ENCODE results near the gene FGF18. TPM values are rescaled to one million over a fixed set of nuclear protein-coding genes. Genes with fewer than 3 reads are reported as not detected.
A peak's percentile ranks its signal among the peaks of the same experiment; 100 is the strongest.
"Not testable (repeated sequence)": the region's sequence is repeated elsewhere in the genome, so short reads cannot be mapped to it uniquely, and the experiment has no call there.

FGF18 gene, protein sequence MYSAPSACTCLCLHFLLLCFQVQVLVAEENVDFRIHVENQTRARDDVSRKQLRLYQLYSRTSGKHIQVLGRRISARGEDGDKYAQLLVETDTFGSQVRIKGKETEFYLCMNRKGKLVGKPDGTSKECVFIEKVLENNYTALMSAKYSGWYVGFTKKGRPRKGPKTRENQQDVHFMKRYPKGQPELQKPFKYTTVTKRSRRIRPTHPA
- not detected for total RNA-seq

DNA sequence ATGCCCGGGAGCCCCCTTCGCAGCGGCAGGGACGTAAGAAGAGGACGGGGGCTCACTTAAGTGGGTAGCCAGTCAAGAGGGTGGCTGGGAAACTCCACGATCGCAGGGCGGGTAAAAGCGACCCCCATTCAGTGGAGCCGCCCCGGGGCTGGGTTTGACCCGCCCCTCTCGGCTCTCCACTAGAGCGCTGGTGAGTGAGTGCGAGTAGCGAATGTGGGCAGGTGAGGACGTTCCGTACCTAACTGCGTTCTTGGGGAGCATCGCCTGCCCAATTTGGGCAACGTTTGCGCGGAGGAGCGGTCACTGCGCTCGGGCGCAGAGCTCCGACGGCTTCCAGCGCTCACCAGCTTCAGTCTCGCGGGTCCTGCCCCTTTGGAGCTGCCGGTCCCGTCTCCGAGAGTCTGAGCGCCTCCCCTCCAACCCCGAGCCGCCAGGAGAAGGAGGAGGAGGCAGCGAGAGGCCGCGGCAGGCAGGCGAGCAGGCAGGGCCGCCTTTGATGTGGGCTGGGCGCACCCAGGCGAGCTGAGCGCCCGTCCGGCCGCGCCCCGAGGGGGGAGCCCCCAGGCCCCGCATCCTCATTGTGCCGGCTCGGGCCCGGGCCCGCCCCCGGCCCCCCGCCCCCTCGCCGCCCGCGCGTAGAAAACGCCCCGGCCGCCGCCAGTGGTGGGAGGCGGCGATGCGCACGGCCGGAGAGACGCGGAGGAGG is at the start of gene FGF18:
FGF18 (plus strand) TSS at position 666 of the 706 bp plus-strand sequence. CDS start 553 bp downstream, outside the sequence.
- CTCF ChIA-PET = interaction anchor here (0.6 to 2.6 kb wide), 16 partner anchors 10 to 641 kb away, joined by 3 to 22 read pairs (median 4); no protein-coding TSS in a partner anchor
- peak; percentile 45 for DNase-seq
- Mint-ChIP-seq H3K27me3 (peaks cover 30% of the 10 kb centered on the region), H3K27ac (no peak within 1 kb of the TSS), H3K4me1 (peaks cover 10% of the 10 kb centered on the region), H3K4me3 (peak within 1 kb of the TSS; percentile 64), H3K9me3 (no peaks in the 10 kb centered on the region), H3K36me3 (ENCODE audit: low read depth) (no peaks in the 10 kb centered on the region)
- POLR2A ChIA-PET = interaction anchor here (1.0 to 2.1 kb wide), 4 partner anchors 25 to 63 kb away, joined by 3 to 11 read pairs (median 5); partner anchors contain the start of gene NPM1

DNA sequence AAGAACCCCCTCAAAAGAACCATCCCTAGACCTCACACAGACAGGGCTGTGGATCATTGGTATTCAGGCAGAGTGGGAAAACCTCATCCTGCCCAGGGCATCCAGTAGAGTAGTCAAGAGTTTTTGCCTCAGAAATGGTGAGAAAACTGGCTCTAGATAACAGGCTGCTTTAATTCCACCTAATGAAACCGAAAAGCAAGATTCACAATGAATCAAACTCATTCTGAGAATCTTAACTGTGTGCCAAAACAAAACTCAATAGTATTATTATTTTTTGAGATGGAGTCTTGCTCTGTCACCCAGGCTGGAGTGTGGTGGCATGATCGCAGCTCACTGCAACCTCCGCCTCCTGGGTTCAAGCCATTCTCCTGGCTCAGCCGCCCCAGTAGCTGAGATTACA is 49.5 kb upstream of the FGF18 start:
- Mint-ChIP-seq H3K36me3 (ENCODE audit: low read depth) (no peaks in the 10 kb centered on the region), H3K9me3 (no peaks in the 10 kb centered on the region), H3K27ac (no peak overlapping the region), H3K4me1 (peaks cover 8% of the 10 kb centered on the region), H3K4me3 (no peak overlapping the region), H3K27me3 (peaks cover 6% of the 10 kb centered on the region)
- ChIA-PET POLR2A (interaction anchor here (4.1 kb wide), 1 partner anchor 18 kb away, joined by 16 read pairs; the partner anchor contains the start of gene NPM1), CTCF (no interaction called here)
- DNase-seq = no peak

DNA sequence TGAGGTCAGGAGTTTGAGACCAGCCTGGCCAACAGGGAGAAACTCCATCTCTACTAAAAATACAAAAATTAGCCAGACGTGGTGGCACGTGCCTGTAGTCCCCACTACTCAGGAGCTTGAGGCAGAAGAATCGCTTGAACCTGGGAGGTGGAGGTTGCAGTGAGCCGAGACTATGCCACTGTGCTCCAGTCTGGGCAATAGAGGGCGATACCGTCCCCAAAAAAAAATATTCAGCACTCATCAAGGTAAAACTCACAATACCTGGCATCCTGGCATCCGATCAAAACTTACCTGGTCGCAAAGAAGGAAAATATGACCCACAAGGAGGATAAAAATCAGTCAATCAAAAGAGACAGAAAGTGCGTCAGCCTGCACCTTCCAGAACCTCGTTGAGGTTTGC is 48.6 kb upstream of the FGF18 start:
- CTCF ChIA-PET, H3K9me3 Mint-ChIP-seq: not testable (repeated sequence)

DNA sequence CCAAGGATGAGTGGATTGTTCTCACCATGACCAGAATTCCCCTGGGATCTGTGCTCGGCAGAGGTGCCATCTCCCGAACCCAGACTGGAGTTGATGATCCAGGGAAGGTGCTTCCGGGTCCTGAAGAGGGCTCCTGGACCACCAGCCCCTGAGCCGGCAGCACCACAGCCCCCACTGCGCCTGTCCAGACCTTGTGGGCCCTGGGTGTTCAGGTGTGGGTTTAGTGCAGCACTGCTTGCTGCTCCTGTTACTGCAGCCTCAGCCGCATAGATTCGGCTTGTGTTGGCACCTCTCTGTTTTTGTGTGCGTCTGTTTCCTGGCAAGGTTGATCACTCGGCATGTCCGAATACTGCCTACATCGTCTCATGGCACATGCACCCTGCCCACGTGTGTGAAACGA is 48.1 kb upstream of the FGF18 start:
- no peaks in the 10 kb centered on the region for H3K36me3 Mint-ChIP-seq (ENCODE audit: low read depth)
- no peak for DNase-seq
- no peaks in the 10 kb centered on the region for H3K9me3 Mint-ChIP-seq
- peaks cover 8% of the 10 kb centered on the region for H3K4me1 Mint-ChIP-seq
- peaks cover 5% of the 10 kb centered on the region for H3K27me3 Mint-ChIP-seq
- no peak overlapping the region for H3K27ac Mint-ChIP-seq
- H3K4me3 Mint-ChIP-seq = no peak overlapping the region
- POLR2A ChIA-PET = no interaction called here
- CTCF ChIA-PET = no interaction called here

More for the DNA sequence above, 48.6 kb upstream of the FGF18 start:
- POLR2A ChIA-PET; H3K27ac Mint-ChIP-seq; H3K27me3 Mint-ChIP-seq; DNase-seq; H3K4me1 Mint-ChIP-seq; H3K36me3 Mint-ChIP-seq (ENCODE audit: low read depth); H3K4me3 Mint-ChIP-seq: not testable (repeated sequence)

DNA sequence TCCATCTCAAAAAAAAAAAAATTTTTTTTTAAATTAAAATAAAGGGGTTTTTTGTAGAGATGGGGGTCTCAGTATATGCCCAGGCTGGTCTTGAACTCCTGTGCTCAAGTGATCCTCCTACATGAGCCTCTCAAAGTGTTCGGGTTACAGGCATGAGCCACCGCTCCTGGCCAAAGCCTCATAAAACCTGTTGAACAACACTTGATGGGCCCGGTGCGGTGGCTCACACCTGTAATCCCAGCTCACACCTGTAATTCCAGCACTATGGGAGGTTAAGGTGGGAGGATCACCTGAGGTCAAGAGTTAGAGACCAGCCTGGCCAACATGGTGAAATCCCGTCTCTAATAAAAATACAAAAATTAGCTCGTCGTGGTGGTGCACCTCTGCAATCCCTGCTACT is 39.5 kb upstream of the FGF18 start:
- Mint-ChIP-seq H3K27me3 (peaks cover 5% of the 10 kb centered on the region), H3K9me3 (no peaks in the 10 kb centered on the region), H3K4me3 (no peak overlapping the region), H3K36me3 (ENCODE audit: low read depth) (no peaks in the 10 kb centered on the region), H3K4me1 (no peaks in the 10 kb centered on the region), H3K27ac (no peak overlapping the region)
- ChIA-PET POLR2A (interaction anchor here (1.0 kb wide), 1 partner anchor 34 kb away, joined by 3 read pairs; no protein-coding TSS in a partner anchor), CTCF (no interaction called here)
- DNase-seq = no peak

DNA sequence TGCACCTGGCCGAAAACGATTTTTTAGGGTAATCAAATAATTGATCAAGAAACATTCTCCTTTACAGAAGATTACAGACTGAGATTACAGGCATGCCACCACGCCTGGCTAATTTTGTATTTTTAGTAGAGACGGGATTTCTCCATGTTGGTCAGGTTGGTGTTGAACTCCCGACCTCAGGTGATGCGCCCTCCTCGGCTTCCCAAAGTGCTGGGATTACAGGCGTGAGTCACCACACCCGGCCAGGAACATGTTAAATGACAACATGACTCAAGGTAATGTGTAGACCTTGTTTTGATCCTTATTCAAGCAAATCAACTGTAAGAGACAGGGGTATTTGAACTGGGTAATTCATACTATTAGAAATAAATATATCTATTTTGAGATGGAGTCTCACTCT is 35.0 kb upstream of the FGF18 start:
- H3K9me3 Mint-ChIP-seq, H3K4me3 Mint-ChIP-seq, DNase-seq, H3K27ac Mint-ChIP-seq, H3K27me3 Mint-ChIP-seq, POLR2A ChIA-PET, CTCF ChIA-PET: not testable (repeated sequence)
- peaks cover 24% of the 10 kb centered on the region for H3K4me1 Mint-ChIP-seq
- H3K36me3 Mint-ChIP-seq (ENCODE audit: low read depth) = peaks cover 16% of the 10 kb centered on the region

DNA sequence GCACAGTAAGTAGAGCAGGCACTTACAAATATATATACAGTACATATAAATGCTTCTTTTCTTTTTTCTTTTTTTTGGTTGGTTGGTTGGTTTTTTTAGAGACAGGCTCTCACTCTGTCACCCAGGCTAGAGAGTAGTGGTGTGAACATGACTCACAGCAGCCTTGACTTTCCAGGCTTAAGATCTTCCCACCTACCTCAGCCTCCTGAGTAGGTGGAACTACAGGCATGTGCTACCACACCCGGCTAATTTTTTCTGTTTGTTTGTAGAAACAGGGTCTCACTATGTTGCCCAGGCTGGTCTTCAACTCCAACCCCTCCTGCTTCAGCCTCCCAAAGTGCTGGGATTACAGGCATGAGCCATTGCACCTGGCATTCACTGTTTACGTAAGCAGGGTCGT is 34.4 kb upstream of the FGF18 start:
- H3K27me3 Mint-ChIP-seq, DNase-seq, H3K9me3 Mint-ChIP-seq, H3K27ac Mint-ChIP-seq, H3K4me3 Mint-ChIP-seq, POLR2A ChIA-PET, CTCF ChIA-PET: not testable (repeated sequence)
- peaks cover 22% of the 10 kb centered on the region for H3K36me3 Mint-ChIP-seq (ENCODE audit: low read depth)
- peaks cover 29% of the 10 kb centered on the region for H3K4me1 Mint-ChIP-seq

DNA sequence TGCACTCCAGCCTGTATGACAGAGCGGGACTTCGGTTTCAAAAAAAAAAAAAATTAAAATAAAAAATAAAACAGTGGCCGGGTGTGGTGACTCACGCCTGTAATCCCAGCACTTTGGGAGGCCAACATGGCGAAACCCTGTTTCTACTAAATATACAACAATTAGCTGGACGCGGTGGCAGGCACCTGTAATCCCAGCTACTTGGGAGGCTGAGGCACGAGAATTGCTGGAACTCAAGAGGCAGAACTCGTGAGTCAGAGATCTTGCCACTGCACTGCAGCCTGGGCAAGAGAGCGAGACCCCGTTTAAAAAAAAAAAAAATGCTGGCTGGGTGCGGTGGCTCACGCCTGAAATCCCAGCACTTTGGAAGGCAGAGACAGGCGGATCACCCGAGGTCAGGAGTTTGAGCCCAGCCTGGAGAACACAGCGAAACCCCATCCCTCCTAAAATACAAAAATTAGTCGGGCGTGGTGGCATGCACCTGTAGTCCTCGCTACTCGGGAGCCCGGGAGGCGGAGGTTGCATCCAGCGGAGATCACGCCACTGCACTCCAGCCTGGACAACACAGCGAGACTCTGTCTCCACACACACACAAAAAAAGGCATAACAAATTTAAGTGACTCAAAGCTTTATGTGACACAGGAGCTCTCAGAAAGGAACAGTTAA is 33.3 kb upstream of the FGF18 start:
- CTCF ChIA-PET = interaction anchor here (0.9 to 1.2 kb wide), 5 partner anchors 19 to 1573 kb away, joined by 3 read pairs; partner anchors contain the start of genes FBXW11 and RPL26L1
- Mint-ChIP-seq H3K4me1 (peaks cover 40% of the 10 kb centered on the region), H3K27ac (no peak overlapping the region), H3K4me3 (peak overlapping the region; percentile 27), H3K9me3 (no peaks in the 10 kb centered on the region), H3K36me3 (ENCODE audit: low read depth) (peaks cover 32% of the 10 kb centered on the region), H3K27me3 (peaks cover 2% of the 10 kb centered on the region)
- POLR2A ChIA-PET = interaction anchor here (1.0 to 5.3 kb wide), 7 partner anchors 9 to 621 kb away, joined by 3 to 54 read pairs (median 6); no protein-coding TSS in a partner anchor
- no peak for DNase-seq

DNA sequence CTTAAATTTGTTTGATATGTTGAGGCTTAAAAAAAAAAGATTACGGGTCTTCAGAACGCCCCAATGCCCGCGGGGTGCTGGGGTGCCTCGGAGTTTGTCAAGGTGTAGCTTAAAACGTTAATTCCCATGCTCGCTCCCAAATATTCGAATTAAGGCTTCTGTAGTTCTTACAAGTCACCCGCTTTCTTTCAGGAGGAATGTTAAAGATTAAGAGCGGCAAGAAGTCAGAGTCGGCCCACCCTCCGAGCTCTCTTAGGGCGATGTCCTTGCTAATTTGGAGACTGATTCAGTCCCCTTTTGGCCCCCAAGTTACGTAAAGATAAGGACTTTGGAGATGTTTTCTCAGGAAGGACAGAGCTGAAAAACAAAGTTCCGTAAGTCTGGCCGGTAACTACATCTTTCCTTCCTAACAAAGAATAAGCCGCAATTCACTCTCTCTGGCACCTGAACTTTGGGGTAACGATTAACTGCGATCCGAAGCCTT is 32.5 kb upstream of the FGF18 start:
- Mint-ChIP-seq H3K9me3 (no peaks in the 10 kb centered on the region), H3K27me3 (peaks cover 2% of the 10 kb centered on the region), H3K4me3 (peak overlapping the region; percentile 99), H3K27ac (peak overlapping the region; percentile 98), H3K36me3 (ENCODE audit: low read depth) (peaks cover 39% of the 10 kb centered on the region), H3K4me1 (peaks cover 47% of the 10 kb centered on the region)
- POLR2A ChIA-PET = interaction anchor here (1.0 to 5.3 kb wide), 10 partner anchors 10 to 620 kb away, joined by 3 to 54 read pairs (median 9); partner anchors contain the start of genes FGF18 and TLX3
- DNase-seq = no peak
- CTCF ChIA-PET = interaction anchor here (0.9 to 1.2 kb wide), 5 partner anchors 18 to 1573 kb away, joined by 3 read pairs; partner anchors contain the start of genes FBXW11 and RPL26L1

DNA sequence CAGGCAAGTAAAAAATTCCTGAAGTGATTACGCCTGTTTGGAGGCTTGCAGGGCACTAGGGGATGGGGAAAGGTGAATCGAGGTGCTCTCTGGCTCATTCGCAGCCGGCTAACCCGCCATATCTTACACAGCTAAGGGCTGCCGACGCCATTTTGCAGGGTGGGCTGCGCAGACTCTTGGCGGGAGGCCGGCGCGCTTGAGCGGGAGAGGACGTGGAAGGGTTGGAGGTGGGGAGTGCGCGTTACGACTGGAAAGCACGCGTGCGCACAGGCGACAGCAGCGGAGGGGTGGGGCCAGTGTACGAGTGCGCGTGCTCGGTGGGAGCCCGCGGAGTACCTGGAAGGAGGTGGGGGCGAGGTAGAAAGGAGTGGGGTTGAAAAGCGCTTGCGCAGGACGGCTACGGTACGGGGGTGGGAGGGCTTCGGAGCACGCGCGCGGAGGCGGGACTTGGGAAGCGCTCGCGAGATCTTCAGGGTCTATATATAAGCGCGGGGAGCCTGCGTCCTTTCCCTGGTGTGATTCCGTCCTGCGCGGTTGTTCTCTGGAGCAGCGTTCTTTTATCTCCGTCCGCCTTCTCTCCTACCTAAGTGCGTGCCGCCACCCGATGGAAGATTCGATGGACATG is 32.0 kb upstream of the FGF18 start, which contains the start of gene NPM1:
NPM1 (plus strand) TSS at position 505 of the 625 bp plus-strand sequence; CDS start at position 605, 100 bp downstream.
- Mint-ChIP-seq H3K27ac (peak within 1 kb of the TSS; percentile 98), H3K9me3 (no peaks in the 10 kb centered on the region), H3K4me1 (peaks cover 53% of the 10 kb centered on the region), H3K4me3 (peak within 1 kb of the TSS; percentile 99), H3K27me3 (peaks cover 2% of the 10 kb centered on the region), H3K36me3 (ENCODE audit: low read depth) (peaks cover 45% of the 10 kb centered on the region)
- CTCF ChIA-PET = interaction anchor here (0.9 to 1.2 kb wide), 4 partner anchors 18 to 1572 kb away, joined by 3 read pairs; partner anchors contain the start of genes FBXW11 and RPL26L1
- POLR2A ChIA-PET = interaction anchor here (1.0 to 5.3 kb wide), 14 partner anchors 10 to 791 kb away, joined by 3 to 54 read pairs (median 9); partner anchors contain the start of genes FBXW11, FGF18 and TLX3
- peak; percentile 97 for DNase-seq

DNA sequence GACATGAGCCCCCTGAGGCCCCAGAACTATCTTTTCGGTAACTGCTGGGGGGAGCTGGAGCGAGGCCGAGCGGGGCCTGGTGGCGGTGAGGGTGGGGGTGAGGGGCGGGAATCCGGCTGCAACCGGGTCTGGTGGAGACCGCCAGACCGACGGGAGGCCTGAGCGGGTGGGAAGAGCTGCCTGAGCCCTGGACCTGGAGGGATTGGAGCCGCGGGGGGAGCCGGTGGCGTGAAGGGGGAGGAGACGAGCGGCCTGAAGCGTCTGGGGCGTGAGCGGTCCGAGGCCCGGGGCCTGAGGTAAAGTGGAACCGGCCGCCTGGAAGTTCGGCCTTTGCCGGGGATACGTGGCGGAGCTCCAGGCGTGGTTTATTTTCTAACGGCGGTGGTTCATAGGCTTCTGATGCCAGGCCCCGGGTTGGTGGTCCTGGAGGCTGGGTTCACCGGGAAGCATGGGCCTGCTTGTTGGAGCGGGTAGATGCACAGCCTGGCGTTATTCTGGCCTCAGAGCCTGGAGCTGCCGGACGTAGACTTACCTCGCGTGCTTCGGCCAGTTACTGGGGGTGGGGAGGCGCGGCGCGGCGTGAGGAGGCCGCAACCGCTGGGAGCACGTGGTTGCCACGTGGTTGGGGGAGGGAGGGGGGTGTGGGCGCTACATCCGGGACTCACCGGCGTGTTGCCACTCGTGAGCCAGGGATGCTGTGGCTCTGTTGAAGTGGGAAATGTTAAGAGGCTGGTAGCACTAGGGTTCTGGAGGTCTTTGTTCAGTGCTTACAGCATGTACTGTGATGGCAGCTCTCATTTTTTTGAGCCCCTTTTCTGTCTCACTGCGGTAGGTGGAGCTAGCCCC is 31.3 kb upstream of the FGF18 start:
- Mint-ChIP-seq H3K36me3 (ENCODE audit: low read depth) (peaks cover 52% of the 10 kb centered on the region), H3K4me1 (peaks cover 60% of the 10 kb centered on the region), H3K27me3 (peaks cover under 1% of the 10 kb centered on the region), H3K4me3 (peak overlapping the region; percentile 99), H3K27ac (peak overlapping the region; percentile 98), H3K9me3 (no peaks in the 10 kb centered on the region)
- CTCF ChIA-PET = interaction anchor here (1.1 kb wide), 1 partner anchor 17 kb away, joined by 5 read pairs; no protein-coding TSS in a partner anchor
- POLR2A ChIA-PET = interaction anchor here (0.8 to 5.3 kb wide), 15 partner anchors 9 to 1383 kb away, joined by 3 to 54 read pairs (median 7); partner anchors contain the start of genes DUSP1, FBXW11, FGF18 and TLX3
- DNase-seq = peak; percentile 89
